HEK293 (cell line): ENCODE measurements around the gene CNEP1R1.

Experiments
- EGR2 ChIP-seq: fragments of 450-650 bp; formaldehyde crosslinking; IDR thresholded peaks from 2 replicates; pipeline ENCODE4 v1.5.1; 2016; ENCODE audit warnings: low read depth, missing biosample characterization, missing genetic modification characterization
- GLI2 ChIP-seq: fragments of 450-650 bp; formaldehyde crosslinking; IDR thresholded peaks from 2 replicates; pipeline ENCODE4; 2017; ENCODE audit warnings: missing biosample characterization, missing genetic modification characterization, low read depth, borderline replicate concordance
- GLI4 ChIP-seq: fragments of 450-650 bp; formaldehyde crosslinking; IDR thresholded peaks from 2 replicates; pipeline ENCODE4 v1.5.1; 2016; ENCODE audit warnings: missing biosample characterization, missing genetic modification characterization
- KLF1 ChIP-seq: fragments of 450-650 bp; formaldehyde crosslinking; IDR thresholded peaks from 2 replicates; pipeline ENCODE4 v1.5.1; 2016; ENCODE audit warnings: missing biosample characterization, missing genetic modification characterization
- KLF10 ChIP-seq: fragments of 450-650 bp; IDR thresholded peaks from 2 replicates; pipeline ENCODE4 v1.5.1; 2018; ENCODE audit warnings: missing biosample characterization, mild to moderate bottlenecking, missing genetic modification characterization
- KLF8 ChIP-seq: fragments of 450-650 bp; formaldehyde crosslinking; IDR thresholded peaks from 2 replicates; pipeline ENCODE4 v1.5.1; 2016; ENCODE audit warnings: missing biosample characterization, missing genetic modification characterization
- SCRT2 ChIP-seq: fragments of 450-650 bp; formaldehyde crosslinking; IDR thresholded peaks from 2 replicates; pipeline ENCODE4 v1.5.1; 2016; ENCODE audit warnings: missing biosample characterization, missing genetic modification characterization
- TCF7L2 ChIP-seq: IDR thresholded peaks from 2 replicates; pipeline ENCODE4 v1.6.1; 2011; ENCODE audit warnings: low read depth, mild to moderate bottlenecking, inconsistent platforms, low read length, moderate library complexity, borderline replicate concordance
- YY1 ChIP-seq: fragments of 450-650 bp; formaldehyde crosslinking; IDR thresholded peaks from 2 replicates; pipeline ENCODE4 v1.5.1; 2018; ENCODE audit warnings: missing biosample characterization, missing genetic modification characterization
- ZBTB17 ChIP-seq: fragments of 450-650 bp; formaldehyde crosslinking; IDR thresholded peaks from 2 replicates; pipeline ENCODE4 v1.5.1; 2016; ENCODE audit warnings: missing biosample characterization, missing genetic modification characterization
- ZNF138 ChIP-seq: fragments of 450-650 bp; formaldehyde crosslinking; IDR thresholded peaks from 2 replicates; pipeline ENCODE4 v1.5.1; 2016; ENCODE audit warnings: missing biosample characterization, missing genetic modification characterization, borderline replicate concordance
- ZNF174 ChIP-seq: fragments of 450-650 bp; formaldehyde crosslinking; IDR thresholded peaks from 2 replicates; pipeline ENCODE4 v1.5.0; 2017; ENCODE audit warnings: missing biosample characterization, mild to moderate bottlenecking, missing genetic modification characterization
- ZNF211 ChIP-seq: fragments of 450-650 bp; formaldehyde crosslinking; IDR thresholded peaks from 2 replicates; pipeline ENCODE4 v1.5.1; 2016; ENCODE audit warnings: low read depth, missing biosample characterization, missing genetic modification characterization
- ZNF248 ChIP-seq: fragments of 450-650 bp; formaldehyde crosslinking; IDR thresholded peaks from 2 replicates; pipeline ENCODE4 v1.5.1; 2017; ENCODE audit warnings: missing biosample characterization, missing genetic modification characterization
- ZNF324 ChIP-seq: fragments of 450-650 bp; formaldehyde crosslinking; IDR thresholded peaks from 2 replicates; pipeline ENCODE4 v1.5.1; 2016; ENCODE audit warnings: missing biosample characterization, missing genetic modification characterization
- ZNF350 ChIP-seq: fragments of 450-650 bp; formaldehyde crosslinking; IDR thresholded peaks from 2 replicates; pipeline ENCODE4 v1.5.0; 2017; ENCODE audit warnings: missing biosample characterization, mild to moderate bottlenecking, missing genetic modification characterization
- ZNF366 ChIP-seq: fragments of 450-650 bp; formaldehyde crosslinking; conservative IDR thresholded peaks from 2 replicates; pipeline ENCODE4 v1.5.1; 2016; ENCODE audit warnings: missing biosample characterization, missing genetic modification characterization
- ZNF561 ChIP-seq: fragments of 450-650 bp; IDR thresholded peaks from 2 replicates; pipeline ENCODE4 v1.5.1; 2018; ENCODE audit warnings: missing biosample characterization, missing genetic modification characterization, borderline replicate concordance
- ZNF585B ChIP-seq: fragments of 450-650 bp; formaldehyde crosslinking; IDR thresholded peaks from 2 replicates; pipeline ENCODE4 v1.5.1; 2016; ENCODE audit warnings: missing biosample characterization, missing genetic modification characterization
- ZNF596 ChIP-seq: fragments of 450-650 bp; IDR thresholded peaks from 2 replicates; pipeline ENCODE4 v1.5.0; 2018; ENCODE audit warnings: missing biosample characterization, mild to moderate bottlenecking, missing genetic modification characterization, moderate library complexity
- ZNF626 ChIP-seq: fragments of 450-650 bp; sonication (Bioruptor Pico); formaldehyde crosslinking; IDR thresholded peaks from 2 replicates; pipeline ENCODE4 v1.5.1; 2018; ENCODE audit warnings: missing biosample characterization, missing genetic modification characterization, inconsistent platforms
- ZNF629 ChIP-seq: fragments of 450-650 bp; formaldehyde crosslinking; IDR thresholded peaks from 2 replicates; pipeline ENCODE4 v1.5.1; 2017; ENCODE audit warnings: missing biosample characterization, missing genetic modification characterization
- ZNF777 ChIP-seq: fragments of 450-650 bp; formaldehyde crosslinking; IDR thresholded peaks from 2 replicates; pipeline ENCODE4 v1.5.1; 2017; ENCODE audit warnings: missing biosample characterization, missing genetic modification characterization, borderline replicate concordance
- ZNF785 ChIP-seq: fragments of 450-650 bp; formaldehyde crosslinking; IDR thresholded peaks from 2 replicates; pipeline ENCODE4 v1.5.1; 2016; ENCODE audit warnings: missing biosample characterization, missing genetic modification characterization
- TF ChIP-seq, protein P1 (sequence below): sonication (generic); formaldehyde crosslinking; IDR thresholded peaks from 2 replicates; pipeline ENCODE4 v1.8.1; 2022; ENCODE audit warnings: mild to moderate bottlenecking, moderate library complexity, missing genetic modification reagents
- TF ChIP-seq, protein P2 (sequence below): fragments of 450-650 bp; formaldehyde crosslinking; IDR thresholded peaks from 2 replicates; pipeline ENCODE4 v1.5.1; 2016; ENCODE audit warnings: missing biosample characterization, missing genetic modification characterization
- TF ChIP-seq, protein P3 (sequence below): fragments of 450-650 bp; formaldehyde crosslinking; IDR thresholded peaks from 2 replicates; pipeline ENCODE4 v1.5.1; 2016; ENCODE audit warnings: missing biosample characterization, missing genetic modification characterization
- TF ChIP-seq, protein P4 (sequence below): fragments of 450-650 bp; formaldehyde crosslinking; optimal IDR thresholded peaks from 2 replicates; pipeline ENCODE3; 2016; ENCODE audit warnings: missing biosample characterization, mild to moderate bottlenecking, missing genetic modification characterization
- TF ChIP-seq, protein P5 (sequence below): fragments of 450-650 bp; formaldehyde crosslinking; IDR thresholded peaks from 2 replicates; pipeline ENCODE4 v1.5.1; 2016; ENCODE audit warnings: missing biosample characterization, missing genetic modification characterization
- TF ChIP-seq, protein P6 (sequence below): fragments of 450-650 bp; formaldehyde crosslinking; IDR thresholded peaks from 2 replicates; pipeline ENCODE4 v1.5.1; 2016; ENCODE audit warnings: missing biosample characterization, missing genetic modification characterization, borderline replicate concordance

CNEP1R1 gene

DNA sequence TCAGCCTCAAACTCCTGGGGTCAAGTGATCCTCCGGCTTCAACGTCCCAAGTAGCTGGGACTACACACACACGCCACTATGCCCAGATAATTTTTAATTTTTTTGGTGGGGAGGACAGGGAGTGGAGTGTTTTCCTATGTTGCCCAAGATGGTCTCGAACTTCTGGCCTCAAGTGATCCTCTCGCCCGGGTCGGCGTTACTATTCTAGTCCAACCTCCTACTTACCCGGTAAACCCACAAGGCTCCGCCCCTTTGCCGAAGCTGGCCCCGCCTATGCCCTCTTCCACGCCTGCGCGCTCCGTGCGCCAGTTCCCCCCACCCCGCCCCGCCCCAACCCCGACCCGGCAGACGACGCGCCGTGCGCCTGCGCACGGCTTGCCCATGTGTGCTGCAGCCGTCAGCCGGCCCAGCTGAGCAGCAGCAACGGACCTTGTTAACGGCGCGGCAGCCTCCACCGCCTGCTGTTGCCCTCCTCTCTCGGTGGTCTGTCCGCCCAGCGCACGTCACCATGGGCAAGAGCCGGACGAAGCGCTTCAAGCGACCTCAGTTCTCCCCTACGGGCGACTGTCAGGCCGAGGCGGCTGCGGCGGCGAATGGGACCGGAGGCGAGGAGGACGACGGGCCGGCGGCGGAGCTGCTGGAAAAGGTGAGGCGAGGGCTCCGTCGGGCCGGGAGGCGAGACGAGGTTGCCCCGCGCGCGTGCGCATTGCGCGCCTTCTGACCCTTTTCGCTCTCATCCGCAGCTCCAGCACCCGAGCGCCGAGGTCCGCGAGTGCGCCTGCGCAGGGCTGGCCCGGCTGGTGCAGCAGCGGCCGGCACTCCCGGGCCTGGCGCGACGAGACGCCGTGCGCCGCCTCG is 40.8 kb downstream of the CNEP1R1 start, which contains the start of gene HEATR3 (continued):
- TF ChIP-seq, protein P1, sequence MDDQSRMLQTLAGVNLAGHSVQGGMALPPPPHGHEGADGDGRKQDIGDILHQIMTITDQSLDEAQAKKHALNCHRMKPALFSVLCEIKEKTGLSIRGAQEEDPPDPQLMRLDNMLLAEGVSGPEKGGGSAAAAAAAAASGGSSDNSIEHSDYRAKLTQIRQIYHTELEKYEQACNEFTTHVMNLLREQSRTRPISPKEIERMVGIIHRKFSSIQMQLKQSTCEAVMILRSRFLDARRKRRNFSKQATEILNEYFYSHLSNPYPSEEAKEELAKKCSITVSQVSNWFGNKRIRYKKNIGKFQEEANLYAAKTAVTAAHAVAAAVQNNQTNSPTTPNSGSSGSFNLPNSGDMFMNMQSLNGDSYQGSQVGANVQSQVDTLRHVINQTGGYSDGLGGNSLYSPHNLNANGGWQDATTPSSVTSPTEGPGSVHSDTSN (CRISPR knock-in tag): no peak
- TF ChIP-seq, protein P2, sequence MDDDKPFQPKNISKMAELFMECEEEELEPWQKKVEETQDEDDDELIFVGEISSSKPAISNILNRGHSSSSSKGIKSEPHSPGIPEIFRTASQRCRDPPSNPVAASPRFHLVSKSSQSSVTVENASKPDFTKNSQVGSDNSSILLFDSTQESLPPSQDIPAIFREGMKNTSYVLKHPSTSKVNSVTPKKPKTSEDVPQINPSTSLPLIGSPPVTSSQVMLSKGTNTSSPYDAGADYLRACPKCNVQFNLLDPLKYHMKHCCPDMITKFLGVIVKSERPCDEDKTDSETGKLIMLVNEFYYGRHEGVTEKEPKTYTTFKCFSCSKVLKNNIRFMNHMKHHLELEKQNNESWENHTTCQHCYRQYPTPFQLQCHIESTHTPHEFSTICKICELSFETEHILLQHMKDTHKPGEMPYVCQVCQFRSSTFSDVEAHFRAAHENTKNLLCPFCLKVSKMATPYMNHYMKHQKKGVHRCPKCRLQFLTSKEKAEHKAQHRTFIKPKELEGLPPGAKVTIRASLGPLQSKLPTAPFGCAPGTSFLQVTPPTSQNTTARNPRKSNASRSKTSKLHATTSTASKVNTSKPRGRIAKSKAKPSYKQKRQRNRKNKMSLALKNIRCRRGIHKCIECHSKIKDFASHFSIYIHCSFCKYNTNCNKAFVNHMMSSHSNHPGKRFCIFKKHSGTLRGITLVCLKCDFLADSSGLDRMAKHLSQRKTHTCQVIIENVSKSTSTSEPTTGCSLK (tag by site-specific recombination): no peak
- TF ChIP-seq KLF8: no peak; the same call in 1 of the 2 replicates
- TF ChIP-seq ZNF626: no peak
- TF ChIP-seq, protein P3, sequence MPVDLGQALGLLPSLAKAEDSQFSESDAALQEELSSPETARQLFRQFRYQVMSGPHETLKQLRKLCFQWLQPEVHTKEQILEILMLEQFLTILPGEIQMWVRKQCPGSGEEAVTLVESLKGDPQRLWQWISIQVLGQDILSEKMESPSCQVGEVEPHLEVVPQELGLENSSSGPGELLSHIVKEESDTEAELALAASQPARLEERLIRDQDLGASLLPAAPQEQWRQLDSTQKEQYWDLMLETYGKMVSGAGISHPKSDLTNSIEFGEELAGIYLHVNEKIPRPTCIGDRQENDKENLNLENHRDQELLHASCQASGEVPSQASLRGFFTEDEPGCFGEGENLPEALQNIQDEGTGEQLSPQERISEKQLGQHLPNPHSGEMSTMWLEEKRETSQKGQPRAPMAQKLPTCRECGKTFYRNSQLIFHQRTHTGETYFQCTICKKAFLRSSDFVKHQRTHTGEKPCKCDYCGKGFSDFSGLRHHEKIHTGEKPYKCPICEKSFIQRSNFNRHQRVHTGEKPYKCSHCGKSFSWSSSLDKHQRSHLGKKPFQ: no peak
- TF ChIP-seq ZNF777 (tag by site-specific recombination): peak; percentile 94; the same call in 1 of the 2 replicates
- no peak for TF ChIP-seq ZNF585B (tag by site-specific recombination)
- TF ChIP-seq ZNF174: no peak
- TF ChIP-seq, protein P4, sequence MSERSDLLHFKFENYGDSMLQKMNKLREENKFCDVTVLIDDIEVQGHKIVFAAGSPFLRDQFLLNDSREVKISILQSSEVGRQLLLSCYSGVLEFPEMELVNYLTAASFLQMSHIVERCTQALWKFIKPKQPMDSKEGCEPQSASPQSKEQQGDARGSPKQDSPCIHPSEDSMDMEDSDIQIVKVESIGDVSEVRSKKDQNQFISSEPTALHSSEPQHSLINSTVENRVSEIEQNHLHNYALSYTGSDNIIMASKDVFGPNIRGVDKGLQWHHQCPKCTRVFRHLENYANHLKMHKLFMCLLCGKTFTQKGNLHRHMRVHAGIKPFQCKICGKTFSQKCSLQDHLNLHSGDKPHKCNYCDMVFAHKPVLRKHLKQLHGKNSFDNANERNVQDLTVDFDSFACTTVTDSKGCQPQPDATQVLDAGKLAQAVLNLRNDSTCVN: peak; percentile 80
- TF ChIP-seq ZNF366 (tag by site-specific recombination): no peak
- no peak; the same call in 1 of the 2 replicates for TF ChIP-seq KLF1
- no peak for TF ChIP-seq ZNF138 (tag by site-specific recombination)
- peak; percentile 11; the same call in 1 of the 2 replicates for TF ChIP-seq EGR2
- peak; percentile 46; the same call in 1 of the 2 replicates for TF ChIP-seq ZNF561 (tag by site-specific recombination)
- TF ChIP-seq, protein P5, sequence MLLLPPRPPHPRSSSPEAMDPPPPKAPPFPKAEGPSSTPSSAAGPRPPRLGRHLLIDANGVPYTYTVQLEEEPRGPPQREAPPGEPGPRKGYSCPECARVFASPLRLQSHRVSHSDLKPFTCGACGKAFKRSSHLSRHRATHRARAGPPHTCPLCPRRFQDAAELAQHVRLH (tag by site-specific recombination): peak; percentile 96
- TF ChIP-seq ZNF324 (tag by site-specific recombination): no peak
- TF ChIP-seq ZBTB17 (tag by site-specific recombination): peak; percentile 60
- no peak for TF ChIP-seq YY1 (tag by site-specific recombination)
- no peak for TF ChIP-seq GLI4
- no peak for TF ChIP-seq ZNF785 (tag by site-specific recombination)
- TF ChIP-seq, protein P6, sequence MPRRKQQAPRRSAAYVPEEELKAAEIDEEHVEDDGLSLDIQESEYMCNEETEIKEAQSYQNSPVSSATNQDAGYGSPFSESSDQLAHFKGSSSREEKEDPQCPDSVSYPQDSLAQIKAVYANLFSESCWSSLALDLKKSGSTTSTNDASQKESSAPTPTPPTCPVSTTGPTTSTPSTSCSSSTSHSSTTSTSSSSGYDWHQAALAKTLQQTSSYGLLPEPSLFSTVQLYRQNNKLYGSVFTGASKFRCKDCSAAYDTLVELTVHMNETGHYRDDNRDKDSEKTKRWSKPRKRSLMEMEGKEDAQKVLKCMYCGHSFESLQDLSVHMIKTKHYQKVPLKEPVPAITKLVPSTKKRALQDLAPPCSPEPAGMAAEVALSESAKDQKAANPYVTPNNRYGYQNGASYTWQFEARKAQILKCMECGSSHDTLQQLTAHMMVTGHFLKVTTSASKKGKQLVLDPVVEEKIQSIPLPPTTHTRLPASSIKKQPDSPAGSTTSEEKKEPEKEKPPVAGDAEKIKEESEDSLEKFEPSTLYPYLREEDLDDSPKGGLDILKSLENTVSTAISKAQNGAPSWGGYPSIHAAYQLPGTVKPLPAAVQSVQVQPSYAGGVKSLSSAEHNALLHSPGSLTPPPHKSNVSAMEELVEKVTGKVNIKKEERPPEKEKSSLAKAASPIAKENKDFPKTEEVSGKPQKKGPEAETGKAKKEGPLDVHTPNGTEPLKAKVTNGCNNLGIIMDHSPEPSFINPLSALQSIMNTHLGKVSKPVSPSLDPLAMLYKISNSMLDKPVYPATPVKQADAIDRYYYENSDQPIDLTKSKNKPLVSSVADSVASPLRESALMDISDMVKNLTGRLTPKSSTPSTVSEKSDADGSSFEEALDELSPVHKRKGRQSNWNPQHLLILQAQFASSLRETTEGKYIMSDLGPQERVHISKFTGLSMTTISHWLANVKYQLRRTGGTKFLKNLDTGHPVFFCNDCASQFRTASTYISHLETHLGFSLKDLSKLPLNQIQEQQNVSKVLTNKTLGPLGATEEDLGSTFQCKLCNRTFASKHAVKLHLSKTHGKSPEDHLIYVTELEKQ (tag by site-specific recombination): no peak
- TF ChIP-seq GLI2 (tag by site-specific recombination): no peak
- no peak for TF ChIP-seq ZNF248 (tag by site-specific recombination)
- TF ChIP-seq TCF7L2: no peak
- TF ChIP-seq KLF10: no peak
- TF ChIP-seq ZNF596 (tag by site-specific recombination): no peak
- no peak for TF ChIP-seq ZNF211 (tag by site-specific recombination)
- TF ChIP-seq SCRT2 (tag by site-specific recombination): peak; percentile 35; the same call in 1 of the 2 replicates
- no peak for TF ChIP-seq ZNF350 (tag by site-specific recombination)
- TF ChIP-seq ZNF629 (tag by site-specific recombination): no peak
